ENCODE measurements around the gene DBN1. TPM values are rescaled to one million over a fixed set of nuclear protein-coding genes. Genes with fewer than 3 reads are reported as not detected.
A peak's percentile ranks its signal among the peaks of the same experiment; 100 is the strongest.

The DBN1 gene
- total RNA-seq, 4 donors from 2014 or later, result 61.4 to 98.8 (median 68.0) TPM

DNA sequence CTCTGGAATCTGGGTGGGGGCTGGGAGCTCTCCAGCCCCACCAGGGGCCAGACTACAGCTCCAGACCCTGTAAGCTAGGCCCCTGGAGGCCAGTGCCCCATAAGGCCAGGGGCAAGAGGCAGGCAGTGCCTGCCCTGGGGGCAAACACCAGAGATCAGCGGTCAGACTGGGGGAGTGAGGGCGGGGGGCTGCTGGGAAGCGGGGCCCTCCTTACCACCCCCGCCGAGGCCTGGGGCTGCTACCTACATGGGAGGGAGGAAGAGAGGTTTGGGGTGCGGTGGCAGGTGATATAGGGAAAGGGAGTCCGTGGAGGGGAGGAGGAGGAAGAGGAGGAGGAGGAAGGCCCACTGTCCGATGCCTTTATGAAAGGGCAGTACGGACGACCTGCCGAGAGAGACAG, 14.1 kb downstream of the DBN1 start:
- no peak overlapping the region for H3K27ac ChIP-seq
- H3K4me3 ChIP-seq (replicated peaks in 1 of 3), result no peak overlapping the region
- TF ChIP-seq, protein P1, sequence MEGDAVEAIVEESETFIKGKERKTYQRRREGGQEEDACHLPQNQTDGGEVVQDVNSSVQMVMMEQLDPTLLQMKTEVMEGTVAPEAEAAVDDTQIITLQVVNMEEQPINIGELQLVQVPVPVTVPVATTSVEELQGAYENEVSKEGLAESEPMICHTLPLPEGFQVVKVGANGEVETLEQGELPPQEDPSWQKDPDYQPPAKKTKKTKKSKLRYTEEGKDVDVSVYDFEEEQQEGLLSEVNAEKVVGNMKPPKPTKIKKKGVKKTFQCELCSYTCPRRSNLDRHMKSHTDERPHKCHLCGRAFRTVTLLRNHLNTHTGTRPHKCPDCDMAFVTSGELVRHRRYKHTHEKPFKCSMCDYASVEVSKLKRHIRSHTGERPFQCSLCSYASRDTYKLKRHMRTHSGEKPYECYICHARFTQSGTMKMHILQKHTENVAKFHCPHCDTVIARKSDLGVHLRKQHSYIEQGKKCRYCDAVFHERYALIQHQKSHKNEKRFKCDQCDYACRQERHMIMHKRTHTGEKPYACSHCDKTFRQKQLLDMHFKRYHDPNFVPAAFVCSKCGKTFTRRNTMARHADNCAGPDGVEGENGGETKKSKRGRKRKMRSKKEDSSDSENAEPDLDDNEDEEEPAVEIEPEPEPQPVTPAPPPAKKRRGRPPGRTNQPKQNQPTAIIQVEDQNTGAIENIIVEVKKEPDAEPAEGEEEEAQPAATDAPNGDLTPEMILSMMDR (IDR thresholded peaks at IDR 0.05), result no peak
- no peak for TF ChIP-seq POLR2A (IDR thresholded peaks at IDR 0.05)
- 81 to 89% methylated on average over 11 of the region's 11 CpGs for WGBS, 2 donors
- no peaks in the 10 kb centered on the region for H3K27me3 ChIP-seq
- peaks cover 12 to 14% of the 10 kb centered on the region in 2 donors for H3K36me3 ChIP-seq
- intact Hi-C loops (cut with DNase I), result loop anchor here (5.0 kb wide), 2 partner anchors 67 to 142 kb away; no protein-coding TSS in a partner anchor
- H3K9me3 ChIP-seq, result no peaks in the 10 kb centered on the region
- DNase-seq, result no peak
- H3K4me1 ChIP-seq, result peaks cover 5 to 8% of the 10 kb centered on the region in 2 donors

DNA sequence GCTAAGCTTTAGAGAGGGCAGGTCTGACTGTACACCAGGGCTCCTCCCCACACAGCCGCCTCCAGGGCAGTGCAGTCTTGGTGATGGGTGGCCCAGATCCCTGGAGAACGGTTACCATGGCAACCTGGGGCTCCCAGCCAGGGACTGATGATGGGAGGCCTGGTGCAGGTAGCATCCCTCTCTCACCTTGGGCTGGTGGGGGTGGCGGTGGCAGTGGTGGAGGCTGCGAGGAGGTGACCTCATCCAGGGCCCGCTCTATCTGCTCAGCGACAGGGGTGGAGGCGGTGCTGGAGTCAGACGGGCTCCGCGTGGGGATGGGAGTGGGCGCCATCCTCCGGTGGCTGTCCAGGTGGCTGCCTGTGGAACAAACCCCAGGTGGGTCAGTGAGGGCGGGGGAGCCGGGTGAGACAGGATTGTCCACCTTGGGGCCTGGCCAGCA, 14.5 kb downstream of the DBN1 start:
- peaks cover 8 to 12% of the 10 kb centered on the region in 2 donors for H3K4me1 ChIP-seq
- no peak for DNase-seq
- H3K9me3 ChIP-seq, result no peaks in the 10 kb centered on the region
- intact Hi-C loops (cut with DNase I), result loop anchor here (5.0 kb wide), 2 partner anchors 67 to 142 kb away; no protein-coding TSS in a partner anchor
- WGBS, 2 donors, result 91% methylated on average over 13 of the region's 14 CpGs; no CpG with 5 or more reads in 1 of the 2 donors
- H3K27ac ChIP-seq, result no peak overlapping the region
- no peaks in the 10 kb centered on the region for H3K27me3 ChIP-seq
- peaks cover 12 to 14% of the 10 kb centered on the region in 2 donors for H3K36me3 ChIP-seq
- TF ChIP-seq POLR2A (IDR thresholded peaks at IDR 0.05), result no peak
- TF ChIP-seq, protein P1 (IDR thresholded peaks at IDR 0.05), result no peak
- no peak overlapping the region for H3K4me3 ChIP-seq (replicated peaks in 1 of 3)

DNA sequence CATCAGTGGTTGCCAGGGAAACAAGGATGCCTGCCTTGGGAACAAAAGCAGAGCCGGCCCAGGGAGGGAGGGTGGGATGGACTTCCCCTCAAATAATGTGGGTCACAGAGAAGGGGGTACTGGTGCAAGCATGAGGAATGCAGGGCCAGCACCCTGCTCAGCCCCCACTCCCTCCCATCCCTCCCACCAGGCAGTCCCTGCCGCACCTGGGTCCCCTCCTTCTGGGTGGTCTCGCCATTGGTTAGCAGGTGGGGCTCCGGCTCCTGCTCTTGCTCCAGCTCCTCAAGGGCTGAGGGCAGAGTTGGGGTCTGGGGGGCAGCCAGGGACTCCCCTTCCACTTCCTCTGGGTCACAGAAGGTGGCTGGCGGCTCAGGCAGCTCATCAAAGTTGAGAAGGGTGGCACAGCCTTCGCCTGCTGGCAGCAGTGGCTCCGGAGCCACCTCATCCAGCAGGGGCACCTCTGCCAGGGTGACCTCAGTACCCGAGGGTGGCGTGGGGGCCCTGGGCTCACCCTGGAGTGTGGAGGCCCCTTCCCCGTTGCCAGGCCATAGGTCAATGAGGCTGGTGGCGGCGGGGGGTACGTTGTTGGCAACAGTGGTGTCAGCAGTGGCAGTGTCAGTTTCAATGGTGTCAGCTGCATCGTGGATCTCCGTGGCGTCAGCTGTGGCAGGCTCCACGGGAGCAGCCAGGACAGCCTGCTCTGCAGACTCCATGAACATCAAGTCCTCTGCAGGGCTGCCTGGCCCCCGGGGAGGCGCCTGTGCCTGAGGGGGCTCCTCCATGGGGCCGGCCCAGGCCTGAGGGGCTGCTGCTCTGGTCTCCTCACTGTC, 15.4 kb downstream of the DBN1 start:
- peaks cover 10 to 15% of the 10 kb centered on the region in 2 donors for H3K4me1 ChIP-seq
- TF ChIP-seq, protein P1 (IDR thresholded peaks at IDR 0.05), result no peak
- TF ChIP-seq POLR2A (IDR thresholded peaks at IDR 0.05), result no peak
- no peak for DNase-seq
- peaks cover 12 to 14% of the 10 kb centered on the region in 2 donors for H3K36me3 ChIP-seq
- no peak overlapping the region for H3K27ac ChIP-seq
- no peak overlapping the region for H3K4me3 ChIP-seq (replicated peaks in 1 of 3)
- H3K9me3 ChIP-seq, result no peaks in the 10 kb centered on the region
- 92 to 100% methylated on average over 2 to 12 of the region's 20 CpGs for WGBS, 2 donors
- intact Hi-C loops (cut with DNase I), result loop anchor here (2.0 to 5.0 kb wide), 3 partner anchors 41 to 141 kb away; no protein-coding TSS in a partner anchor
- no peaks in the 10 kb centered on the region for H3K27me3 ChIP-seq

DNA sequence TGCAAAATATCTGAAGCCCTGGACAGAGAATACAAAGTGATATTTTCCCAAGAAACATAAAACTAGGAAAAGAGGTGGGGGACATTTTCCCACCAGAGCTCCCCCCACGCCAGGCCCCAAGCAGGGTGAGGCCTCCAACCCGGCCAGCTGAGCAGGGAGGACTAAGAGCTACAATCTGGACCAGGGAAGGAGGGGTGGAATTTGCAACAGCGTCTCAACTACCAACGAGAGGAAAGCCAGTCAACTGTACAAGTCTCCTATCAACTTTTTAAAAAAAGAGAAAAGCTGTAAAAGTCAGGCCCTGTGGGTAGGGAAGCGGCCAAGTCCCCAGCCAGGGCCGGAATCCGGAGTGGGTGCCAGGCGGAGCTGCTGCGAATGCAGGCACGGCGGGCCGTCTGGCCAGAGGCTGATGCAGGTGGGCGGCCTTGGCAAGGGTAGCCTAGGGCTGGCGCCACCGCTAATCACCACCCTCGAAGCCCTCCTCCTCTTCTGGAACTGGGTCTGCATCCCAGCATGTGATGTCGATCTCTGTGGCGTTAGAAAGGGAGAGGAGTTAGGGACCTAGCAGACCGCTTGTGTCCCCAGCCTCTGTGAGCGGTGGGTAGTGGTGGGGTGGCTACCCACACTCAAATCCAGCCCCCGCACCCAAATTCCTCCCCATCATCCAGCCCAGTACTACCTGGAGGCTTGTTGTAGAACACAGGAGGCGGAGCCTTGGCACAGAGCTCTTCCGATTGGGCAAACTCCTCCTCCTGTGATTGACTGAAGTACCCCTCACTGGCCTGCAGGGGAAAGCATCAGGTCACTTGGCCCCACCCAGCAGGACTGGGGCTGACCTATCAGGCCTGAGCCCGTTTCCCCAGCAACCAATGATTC, 16.2 kb downstream of the DBN1 start:
- Histone ChIP-seq H3K36me3 (peaks cover 12 to 14% of the 10 kb centered on the region in 2 donors), H3K4me3 (replicated peaks in 1 of 3) (no peak overlapping the region), H3K27ac (no peak overlapping the region), H3K27me3 (no peaks in the 10 kb centered on the region), H3K9me3 (no peaks in the 10 kb centered on the region), H3K4me1 (peaks cover 10 to 15% of the 10 kb centered on the region in 2 donors)
- intact Hi-C loops (cut with DNase I), result loop anchor here (2.0 to 5.0 kb wide), 3 partner anchors 42 to 140 kb away; no protein-coding TSS in a partner anchor
- 75 to 82% methylated on average over 18 to 19 of the region's 24 CpGs for WGBS, 2 donors
- TF ChIP-seq, protein P1 (IDR thresholded peaks at IDR 0.05), result peak; percentile 7 to 56 (median 41)
- no peak for TF ChIP-seq POLR2A (IDR thresholded peaks at IDR 0.05)
- peak; percentile 77 to 84 for DNase-seq
